SIG-M5 treated with dmso at 0.1 percent for 504 hours (cell line): ENCODE measurements around the gene BSPRY.
"Not testable (repeated sequence)": the region's sequence is repeated elsewhere in the genome, so short reads cannot be mapped to it uniquely, and the experiment has no call there.

Experiments
- DNase-seq: peaks from one replicate; lab custom pipeline; 2025; ENCODE audit not compliant: unreplicated experiment; lab: John Stamatoyannopoulos, UW

BSPRY gene

GRCh38 chr9:113390192-113390960, 41.0 kb downstream of the BSPRY start:
- DNase-seq: no peak

- DNase-seq: no peak
Observed at GRCh38 chr9:113391917-113392316, 42.6 kb downstream of the BSPRY start.

GRCh38 chr9:113393281-113393680, 43.9 kb downstream of the BSPRY start:
- no peak for DNase-seq

- no peak for DNase-seq
Observed at GRCh38 chr9:113395000-113395861, 45.9 kb downstream of the BSPRY start.

DNA sequence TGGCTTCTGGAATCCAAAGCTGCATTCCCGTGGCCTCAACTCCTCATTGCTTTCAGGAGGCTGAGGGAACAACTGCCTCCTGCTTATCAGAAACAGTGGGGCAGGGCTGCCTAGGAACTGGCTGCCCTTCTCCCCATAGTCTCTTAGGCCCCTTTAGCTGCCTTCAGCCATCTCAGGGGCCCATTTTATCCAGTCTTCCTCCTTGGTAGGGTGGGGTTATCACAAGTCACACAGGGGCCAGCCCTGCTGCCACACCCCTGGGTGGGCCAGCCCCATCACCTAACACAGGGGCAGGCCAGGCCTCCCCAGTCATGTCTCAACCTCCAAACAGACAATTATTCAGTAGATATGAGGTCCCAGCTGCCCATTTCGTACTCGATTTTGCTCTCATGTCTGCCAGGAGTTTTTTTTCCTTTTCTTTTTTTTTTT, 47.9 kb downstream of the BSPRY start:
- no peak for DNase-seq

DNA sequence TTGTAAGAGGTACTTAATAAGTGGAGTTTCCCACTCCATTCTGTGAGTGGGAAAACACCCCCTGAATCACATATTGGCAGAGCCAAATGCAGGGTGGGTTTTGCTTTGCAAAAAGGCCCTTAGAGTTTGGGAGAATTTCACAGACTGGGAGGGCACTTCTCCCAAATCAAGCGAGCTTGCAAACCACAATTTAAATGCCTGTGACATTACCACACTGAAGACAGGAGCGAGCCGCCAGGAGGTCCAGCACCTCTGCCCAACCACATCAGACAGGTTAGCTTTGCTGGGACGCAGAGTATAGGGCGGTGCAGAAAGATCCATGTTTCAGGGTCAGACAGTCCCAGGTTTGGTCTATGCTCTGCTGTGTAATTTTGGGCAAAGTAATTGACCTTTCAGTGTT, 49.5 kb downstream of the BSPRY start:
- DNase-seq: no peak

GRCh38 chr9:113399646-113400200, 50.4 kb downstream of the BSPRY start:
- DNase-seq: no peak

DNA sequence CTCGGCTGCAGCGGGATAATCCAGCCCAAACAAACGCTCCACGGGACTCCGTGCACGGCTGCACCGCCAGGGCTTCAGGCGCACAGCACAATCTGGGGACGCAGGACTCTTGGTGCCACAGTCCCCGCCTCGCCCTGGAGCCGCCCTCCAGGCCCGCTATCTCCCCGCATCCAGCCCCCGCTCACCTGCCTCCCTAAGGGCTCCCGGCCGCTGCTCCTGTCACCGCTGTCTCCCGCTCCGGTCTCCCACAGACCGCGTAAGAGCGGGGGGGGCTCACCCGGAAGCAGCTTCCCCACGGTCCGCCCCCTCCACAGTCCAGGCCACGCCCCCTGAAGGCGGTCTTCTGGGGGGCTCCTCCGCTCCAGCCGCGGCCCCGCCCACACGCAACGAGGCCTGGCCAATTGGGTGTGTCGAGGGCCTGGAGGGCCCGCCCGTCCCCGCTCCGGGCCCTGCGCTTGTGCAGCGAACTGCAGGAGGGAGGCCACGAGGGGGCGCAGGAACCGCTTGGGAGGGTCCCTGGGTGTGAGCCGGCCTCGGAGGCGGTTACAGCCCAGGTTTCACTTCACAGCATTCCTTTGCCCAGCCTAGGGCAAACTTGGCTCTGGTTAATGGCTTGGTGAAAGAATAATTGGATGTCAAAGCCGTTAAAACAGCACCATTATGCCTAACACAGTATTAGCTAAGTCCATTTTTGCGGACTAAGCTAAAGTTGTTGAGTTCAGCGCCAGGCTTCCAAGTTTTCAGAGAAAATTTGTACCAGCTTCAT, 51.9 kb downstream of the BSPRY start, which contains the start of gene ALAD:
Gene ALAD (minus strand): TSS at position 258 of the 766 bp plus-strand sequence. CDS start 7,725 bp downstream, outside the sequence.
- peak; percentile 95 for DNase-seq

DNA sequence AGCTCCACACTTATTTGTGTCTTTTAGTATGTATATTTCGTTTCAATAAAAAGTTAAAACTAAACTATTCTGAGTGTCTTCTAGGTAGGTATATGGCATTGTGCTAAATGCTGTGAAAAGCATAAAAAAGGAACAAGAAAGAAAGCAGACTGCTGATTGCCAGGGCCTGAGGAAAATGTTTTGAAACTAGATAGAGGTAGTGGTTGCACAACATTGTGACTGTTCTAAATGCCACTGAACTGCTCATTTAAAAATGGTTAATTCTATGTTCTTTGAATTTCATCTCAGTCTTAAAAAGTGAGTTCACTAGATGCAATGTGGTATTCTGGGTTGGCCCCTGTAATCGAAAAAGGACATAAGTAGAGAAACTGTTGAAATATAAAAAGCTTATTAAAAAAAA, 54.3 kb downstream of the BSPRY start:
- peak; percentile 92 for DNase-seq

GRCh38 chr9:113406353-113406752, 57.0 kb downstream of the BSPRY start:
- DNase-seq: not testable (repeated sequence)

DNA sequence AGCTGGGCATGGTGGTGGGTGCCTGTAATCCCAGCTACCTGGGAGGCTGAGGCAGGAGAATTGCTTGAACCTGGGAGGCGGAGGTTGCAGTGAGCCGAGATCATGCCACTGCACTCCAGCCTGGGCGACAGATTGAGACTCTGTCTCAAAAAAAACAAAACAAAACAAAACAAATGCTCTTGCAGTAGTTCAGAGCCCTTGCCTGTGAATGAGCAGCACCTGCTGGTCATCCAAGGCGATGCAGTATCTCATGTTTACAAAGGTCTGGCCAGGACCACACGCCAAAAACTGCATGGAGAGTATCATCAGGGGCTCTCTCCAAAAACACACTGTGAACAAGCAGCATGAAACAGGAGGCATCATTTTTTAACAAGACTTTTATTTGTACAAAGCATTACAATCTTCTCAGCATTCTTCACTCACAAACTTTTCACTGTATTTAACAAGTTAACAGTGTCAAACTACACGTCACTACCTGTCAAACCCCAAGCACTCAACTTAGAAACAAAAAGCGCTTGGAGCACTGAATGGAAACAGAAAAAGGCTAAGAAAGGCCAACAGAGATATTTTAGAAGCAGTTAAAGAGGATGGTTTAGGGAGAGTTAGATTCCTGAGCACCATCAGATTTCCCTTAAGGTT, 57.7 kb downstream of the BSPRY start:
- peak; percentile 77 for DNase-seq

- peak; percentile 15 for DNase-seq
Observed at GRCh38 chr9:113409481-113409880, 60.1 kb downstream of the BSPRY start.

GRCh38 chr9:113409883-113410206, 60.5 kb downstream of the BSPRY start:
- DNase-seq: no peak

DNA sequence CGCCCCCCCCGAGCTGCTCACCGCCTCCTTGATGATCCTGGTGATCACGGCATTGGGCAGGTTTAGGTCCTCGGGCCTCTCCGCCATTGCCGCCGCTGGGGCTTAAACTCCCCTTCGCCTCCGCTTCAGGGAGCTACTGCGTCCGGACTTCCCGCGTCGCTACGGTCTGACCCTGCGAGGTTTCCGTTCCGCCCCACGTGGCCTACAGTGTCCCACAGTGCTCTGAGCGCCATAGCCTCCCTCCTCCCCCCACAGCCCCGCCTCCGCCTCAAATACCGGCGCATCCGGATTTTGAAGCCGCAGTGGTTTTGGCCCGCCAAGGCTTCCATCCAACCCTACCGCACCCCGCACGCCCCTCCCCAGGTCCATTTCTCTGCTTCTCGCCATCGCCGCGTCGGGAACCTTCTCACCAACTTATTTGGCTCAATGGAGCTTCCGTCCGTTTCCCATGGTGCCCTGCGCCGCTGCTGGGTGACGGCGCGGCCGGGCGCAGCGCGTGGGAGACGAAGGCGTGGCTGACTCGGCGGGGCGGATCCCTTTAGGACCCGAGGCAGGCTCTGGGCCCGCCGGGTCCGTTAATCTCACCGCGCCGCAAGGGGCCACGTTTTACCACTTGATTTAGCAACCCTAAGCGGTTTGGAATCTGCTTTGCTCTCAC, 61.0 kb downstream of the BSPRY start, which contains the start of the genes C9orf43 and POLE3:
Gene C9orf43 (plus strand): TSS at position 541 of the 658 bp plus-strand sequence. CDS start 2,747 bp downstream, outside the sequence.
Gene POLE3 (minus strand): TSS at position 469 of the 658 bp plus-strand sequence. CDS start 382 bp downstream, at position 87.
- DNase-seq: peak; percentile 94

- DNase-seq: peak; percentile 55
Observed at GRCh38 chr9:113416149-113416721, 66.9 kb downstream of the BSPRY start.

GRCh38 chr9:113417370-113417769, 68.0 kb downstream of the BSPRY start:
- DNase-seq: no peak
